HL-60 (cell line): ENCODE measurements around the gene BFSP2.

ENCODE experiments used
- POLR2AphosphoS5 ChIP-seq: IDR thresholded peaks from 2 replicates; pipeline ENCODE4 v1.6.1; 2012; ENCODE audit warnings: low read depth
- TF ChIP-seq, protein P1 (sequence below): IDR thresholded peaks from one replicate; pipeline ENCODE4 v1.5.1; 2011; ENCODE audit warnings: low read length, control low read depth, inconsistent platforms; ENCODE audit not compliant: insufficient read depth

DNA sequence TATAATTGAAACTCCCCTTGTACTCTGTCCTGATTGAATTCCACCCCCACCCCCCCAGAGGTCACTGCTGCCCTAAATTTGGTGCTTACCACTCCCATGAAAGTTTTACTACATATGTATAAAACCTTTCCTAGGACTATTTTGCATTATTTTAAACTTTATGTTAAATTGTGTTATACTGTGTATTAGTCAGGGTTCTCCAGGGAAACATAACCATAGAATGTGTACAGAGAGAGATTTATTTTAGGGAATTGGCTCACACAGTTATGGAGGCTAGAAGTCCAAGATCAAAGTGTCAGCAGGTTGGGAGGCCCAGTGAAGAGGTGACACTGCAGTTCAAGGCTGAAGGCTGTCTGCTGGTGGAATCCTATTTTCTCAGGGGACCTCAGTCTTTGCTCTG is 29.2 kb downstream of the BFSP2 start:
- TF ChIP-seq POLR2AphosphoS5 = no peak
- TF ChIP-seq, protein P1, sequence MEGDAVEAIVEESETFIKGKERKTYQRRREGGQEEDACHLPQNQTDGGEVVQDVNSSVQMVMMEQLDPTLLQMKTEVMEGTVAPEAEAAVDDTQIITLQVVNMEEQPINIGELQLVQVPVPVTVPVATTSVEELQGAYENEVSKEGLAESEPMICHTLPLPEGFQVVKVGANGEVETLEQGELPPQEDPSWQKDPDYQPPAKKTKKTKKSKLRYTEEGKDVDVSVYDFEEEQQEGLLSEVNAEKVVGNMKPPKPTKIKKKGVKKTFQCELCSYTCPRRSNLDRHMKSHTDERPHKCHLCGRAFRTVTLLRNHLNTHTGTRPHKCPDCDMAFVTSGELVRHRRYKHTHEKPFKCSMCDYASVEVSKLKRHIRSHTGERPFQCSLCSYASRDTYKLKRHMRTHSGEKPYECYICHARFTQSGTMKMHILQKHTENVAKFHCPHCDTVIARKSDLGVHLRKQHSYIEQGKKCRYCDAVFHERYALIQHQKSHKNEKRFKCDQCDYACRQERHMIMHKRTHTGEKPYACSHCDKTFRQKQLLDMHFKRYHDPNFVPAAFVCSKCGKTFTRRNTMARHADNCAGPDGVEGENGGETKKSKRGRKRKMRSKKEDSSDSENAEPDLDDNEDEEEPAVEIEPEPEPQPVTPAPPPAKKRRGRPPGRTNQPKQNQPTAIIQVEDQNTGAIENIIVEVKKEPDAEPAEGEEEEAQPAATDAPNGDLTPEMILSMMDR = no peak
